Activated CD8-positive, alpha-beta memory T cell treated with anti-CD3 and anti-CD28 coated beads, Interleukin-2, amount 50 U/mL, for 4 hours (primary cell): Measurements from ENCODE around the gene SELPLG.
A peak's percentile ranks its signal among the peaks of the same experiment; 100 is the strongest.
"Not testable (repeated sequence)": the region's sequence is repeated elsewhere in the genome, so short reads cannot be mapped to it uniquely, and the experiment has no call there.

Source experiments
- DNase-seq: peaks from one replicate; pipeline ENCODE4 v3.0.0-alpha.2; 2020

The SELPLG gene

DNA sequence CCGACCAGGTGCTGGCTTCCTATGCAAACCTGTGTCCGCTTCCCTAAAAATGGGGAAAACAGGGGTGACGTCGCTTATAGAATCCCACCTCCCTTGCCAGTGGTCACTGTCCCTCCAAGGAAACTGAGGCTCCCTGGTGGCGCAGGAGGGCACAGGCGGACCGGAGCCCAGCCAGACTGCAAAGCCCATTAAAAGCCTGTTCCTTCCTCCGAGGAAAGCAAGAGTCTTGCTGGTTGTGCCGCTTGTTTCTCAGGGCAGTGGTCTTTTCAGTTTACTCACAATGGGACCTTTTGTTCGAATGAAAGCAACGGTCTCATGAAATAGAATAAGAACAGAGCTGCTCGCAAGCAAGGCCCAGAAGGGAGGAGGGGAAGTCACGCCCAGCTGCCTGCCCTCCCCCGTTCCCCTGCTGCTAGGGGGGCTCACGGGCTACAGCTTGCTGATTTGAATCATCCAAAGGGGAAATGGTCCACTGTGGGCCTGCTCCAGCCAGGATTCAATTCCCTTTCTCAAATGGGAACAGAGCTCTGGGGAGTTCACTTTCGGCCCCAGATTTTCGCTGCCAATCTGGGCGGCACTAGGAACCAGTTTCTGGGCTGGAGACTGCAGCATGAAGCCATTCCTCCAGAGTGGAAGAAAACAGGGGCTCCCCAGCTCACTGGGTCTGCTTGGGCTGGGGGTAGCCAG, 4.6 kb upstream of the SELPLG start:
- no peak for DNase-seq

DNA sequence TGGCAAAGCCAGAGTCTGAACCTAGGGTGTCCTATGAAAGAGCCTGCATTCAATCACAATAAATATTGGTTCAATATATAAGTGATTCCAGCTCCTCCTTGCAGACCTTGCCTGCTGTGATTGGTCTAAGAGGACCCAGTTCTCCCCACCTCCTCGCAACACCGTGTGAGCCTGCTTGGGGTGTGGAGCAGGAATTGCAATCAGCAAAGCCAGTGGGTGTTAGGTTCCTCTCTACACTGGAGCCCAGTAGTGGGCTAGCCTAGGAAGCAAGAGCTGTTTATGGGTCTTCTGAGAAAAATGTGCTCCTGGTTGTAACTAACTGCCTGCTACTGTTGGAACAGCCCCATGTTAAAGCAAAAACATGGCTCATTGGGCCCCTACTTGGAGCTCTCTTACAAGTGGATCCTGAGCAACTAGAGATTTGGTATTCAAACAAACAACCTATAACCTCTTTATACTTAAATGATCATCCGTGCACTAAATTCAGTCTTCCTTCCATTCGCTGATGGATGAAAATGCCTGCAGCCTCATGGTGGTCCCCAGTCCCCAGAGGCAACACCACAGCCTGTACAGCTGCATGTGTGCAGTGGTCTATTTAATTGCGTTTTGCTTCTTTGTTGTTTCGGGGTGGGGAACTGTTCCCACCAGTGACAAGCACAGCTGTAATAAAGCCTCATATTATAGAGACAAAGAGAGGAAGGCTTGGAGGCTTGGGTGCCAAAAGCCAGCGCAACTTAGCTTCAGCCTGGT, 3.7 kb upstream of the SELPLG start:
- no peak for DNase-seq

DNA sequence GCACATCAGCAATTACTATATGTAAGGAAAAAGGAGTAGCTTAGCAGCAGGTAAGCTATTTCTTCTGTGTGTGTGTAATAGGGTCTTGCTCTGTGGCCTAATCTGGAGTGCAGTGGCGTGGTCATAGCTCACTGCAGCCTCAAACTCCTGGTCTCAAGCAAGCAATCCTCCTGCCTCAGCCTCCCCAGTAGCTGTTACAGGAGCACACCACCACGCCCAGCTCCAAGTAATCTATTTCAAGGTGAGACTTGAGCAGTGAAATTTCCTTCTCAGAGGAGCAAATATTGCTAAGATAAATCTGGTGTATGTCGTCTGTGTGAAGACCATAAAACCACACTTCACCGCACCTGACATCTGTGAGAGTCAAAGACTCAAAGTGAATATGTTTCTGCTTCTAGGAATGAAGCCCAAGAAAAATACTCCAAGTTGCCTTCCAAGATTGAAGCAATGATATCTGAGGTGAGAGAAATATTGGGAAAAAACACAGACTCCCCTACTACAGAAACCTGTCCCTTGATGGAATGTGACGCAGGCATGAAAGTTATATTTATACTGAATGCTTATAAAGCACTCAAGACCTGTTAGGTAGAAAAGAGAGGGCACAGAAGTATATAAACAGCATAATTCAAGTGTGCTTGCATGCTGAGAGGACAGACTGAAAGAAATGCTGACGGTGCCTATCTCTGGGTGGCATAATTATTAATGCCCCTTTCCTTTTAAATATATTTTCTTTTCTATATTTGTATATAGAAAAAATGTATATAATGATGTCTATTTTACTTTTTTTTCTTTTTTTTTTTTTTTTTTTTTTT, 2.5 kb upstream of the SELPLG start:
- DNase-seq = no peak

DNA sequence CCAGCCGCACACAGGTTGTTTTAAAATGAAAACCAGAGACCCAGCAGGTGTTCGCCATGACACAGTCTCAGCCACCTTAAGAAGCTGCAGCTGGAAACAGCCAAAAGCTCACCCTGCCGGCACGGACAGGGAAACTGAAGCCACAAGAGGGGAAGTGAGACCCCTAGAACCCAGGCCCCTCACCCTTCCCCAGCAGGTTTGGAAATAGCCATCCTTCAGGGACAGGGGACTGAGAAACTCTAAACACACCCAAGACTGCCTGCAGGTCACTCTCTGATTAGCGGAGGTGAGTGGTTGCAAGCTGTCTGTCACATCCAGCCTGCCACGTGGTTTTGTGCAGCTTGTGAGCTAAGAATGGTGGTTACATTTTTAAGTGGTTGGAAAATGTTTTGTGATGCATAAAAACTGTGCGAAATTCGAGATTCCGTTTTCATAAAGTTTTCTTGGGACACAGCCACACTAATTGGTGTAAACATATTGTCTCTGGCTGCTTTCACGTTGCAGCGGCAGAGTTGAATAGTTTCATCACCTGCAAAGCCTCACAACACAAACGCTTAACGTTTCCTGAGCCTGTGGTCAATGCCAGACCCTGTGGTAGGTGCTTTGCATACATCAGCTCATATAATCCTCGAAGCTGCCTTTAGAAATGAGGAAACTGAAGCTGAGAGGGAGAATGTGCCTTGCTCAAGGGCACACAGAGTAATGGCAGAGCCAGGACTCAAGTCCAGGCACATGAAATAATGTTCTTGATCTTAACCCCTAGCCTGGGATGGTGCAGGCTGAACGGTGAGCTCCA, 1.7 kb upstream of the SELPLG start:
- peak; percentile 55 for DNase-seq

DNA sequence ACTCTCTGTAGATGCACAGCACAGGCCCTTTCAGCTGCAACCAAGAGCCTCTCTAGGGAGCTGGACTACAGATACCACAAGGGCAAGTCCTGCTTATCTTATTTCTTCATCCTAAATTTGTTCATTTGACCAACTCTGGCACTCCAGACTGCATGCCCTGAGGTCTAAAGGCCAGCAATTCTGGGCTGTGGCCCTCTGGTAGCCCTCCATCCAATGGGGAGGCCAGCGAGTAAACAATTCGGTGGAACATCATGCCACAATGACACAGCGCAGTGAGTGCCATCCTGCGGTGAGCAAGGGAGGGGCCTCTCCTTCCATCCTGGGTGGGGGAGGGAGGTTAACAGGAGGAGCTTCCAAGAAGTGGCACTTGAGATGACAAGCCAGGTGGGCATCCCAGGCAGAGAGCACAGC, 652 bp upstream of the SELPLG start:
- DNase-seq = peak; percentile 52

DNA sequence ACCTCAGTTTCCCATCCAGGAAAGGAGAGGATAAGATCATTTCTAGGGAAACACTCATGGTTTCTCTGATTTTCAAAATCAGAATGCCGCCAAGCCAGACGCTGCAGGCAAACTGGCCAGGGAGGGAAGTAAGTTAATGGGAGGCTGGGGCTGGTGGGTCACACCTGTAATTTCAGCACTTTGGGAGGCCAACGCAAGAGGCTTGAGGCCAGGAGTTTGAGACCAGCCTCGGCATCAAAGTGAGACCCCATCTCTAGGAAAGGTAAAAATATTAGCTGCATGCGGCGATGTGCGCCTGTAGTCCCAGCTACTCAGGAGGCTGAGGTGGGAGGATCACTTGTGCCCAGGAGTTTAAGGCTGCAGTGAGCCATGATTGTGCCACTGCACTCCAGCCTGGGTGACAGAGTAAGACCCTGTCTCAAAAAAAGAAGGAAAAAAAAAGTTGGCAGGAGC, 587 bp downstream of the SELPLG start:
- no peak for DNase-seq

DNA sequence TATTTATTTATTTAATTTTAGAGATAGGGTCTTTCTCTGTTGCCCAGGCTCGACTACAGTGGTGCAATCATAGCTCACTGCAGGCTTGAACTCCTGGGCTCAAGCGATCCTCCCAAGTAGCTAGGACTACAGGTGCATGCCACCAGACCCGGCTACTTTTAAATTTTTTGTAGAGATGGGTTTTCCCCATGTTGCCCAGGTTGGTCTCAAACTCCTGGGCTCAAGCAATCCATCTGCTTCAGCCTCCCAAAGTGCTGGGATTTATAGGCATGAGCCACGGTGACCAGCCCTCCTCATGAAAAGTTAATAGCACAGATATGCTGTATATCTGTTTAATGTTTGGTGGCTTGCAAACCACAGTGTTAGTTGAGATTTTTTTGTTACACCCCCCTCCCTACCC, 2.4 kb downstream of the SELPLG start:
- DNase-seq = not testable (repeated sequence)

DNA sequence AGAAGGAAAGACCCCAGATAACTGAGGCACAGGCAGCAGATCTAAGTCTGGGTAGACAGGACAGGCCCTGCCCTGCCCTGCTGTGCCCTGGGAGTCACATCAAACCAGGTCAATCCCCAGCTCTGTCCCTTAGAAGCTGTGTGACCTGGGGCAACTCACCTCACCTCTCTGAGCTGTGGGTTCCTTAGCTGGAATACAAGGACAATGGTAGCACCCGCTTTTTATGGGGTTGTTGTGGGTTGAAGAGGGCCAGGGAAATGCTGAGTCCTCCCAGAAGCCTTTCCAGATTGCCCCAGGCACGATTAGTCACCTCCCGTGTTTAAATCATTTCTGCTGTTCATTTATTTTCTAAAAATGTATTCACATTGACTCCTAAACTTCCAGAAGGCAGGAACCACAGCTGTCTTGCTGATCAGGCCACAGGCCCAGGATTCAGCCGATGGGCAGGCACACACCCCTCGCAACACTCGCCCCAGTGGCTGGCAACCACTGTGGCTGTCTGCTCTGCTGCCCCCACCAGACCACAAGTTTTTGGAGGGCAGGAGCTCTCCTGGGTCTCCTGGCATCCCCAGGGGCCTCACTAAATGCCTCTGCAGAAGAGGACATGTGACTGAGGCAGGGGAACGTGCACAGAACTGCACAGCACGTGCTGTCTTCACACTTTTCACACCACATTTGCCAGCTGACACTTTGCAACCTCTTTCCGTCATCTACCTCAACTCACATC, 3.0 kb downstream of the SELPLG start:
- no peak for DNase-seq

DNA sequence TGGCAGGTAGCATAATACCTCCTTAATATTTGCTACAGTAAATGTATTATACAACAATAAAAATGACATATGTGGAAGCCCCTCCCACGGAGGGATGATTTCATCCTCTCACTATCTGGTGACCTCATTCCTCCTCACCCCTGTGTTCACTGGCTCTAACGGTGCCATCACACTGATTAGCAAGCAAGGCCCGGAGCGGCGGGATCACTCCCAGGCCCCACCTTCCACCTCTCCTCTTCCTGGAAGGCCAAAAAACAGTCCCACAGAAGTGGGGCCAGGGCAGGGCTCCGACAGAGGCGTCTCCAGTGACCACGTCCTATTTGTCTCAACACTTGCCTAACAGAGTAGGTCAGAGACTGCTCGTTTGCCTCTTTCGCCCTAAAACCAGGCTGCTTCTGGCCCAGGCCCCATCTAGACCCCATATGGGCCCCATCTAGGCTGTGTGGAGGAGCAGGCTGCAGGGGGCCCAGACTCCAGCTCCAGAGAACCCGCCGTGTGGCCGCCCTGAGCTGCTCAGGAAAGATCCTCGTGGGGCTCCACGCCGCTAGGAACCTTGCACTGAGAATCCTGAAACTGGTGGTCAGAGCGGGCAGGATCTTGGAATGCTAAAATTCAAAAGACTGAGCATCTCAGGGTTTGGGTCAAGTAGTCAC, 3.7 kb downstream of the SELPLG start:
- DNase-seq = peak; percentile 60

DNA sequence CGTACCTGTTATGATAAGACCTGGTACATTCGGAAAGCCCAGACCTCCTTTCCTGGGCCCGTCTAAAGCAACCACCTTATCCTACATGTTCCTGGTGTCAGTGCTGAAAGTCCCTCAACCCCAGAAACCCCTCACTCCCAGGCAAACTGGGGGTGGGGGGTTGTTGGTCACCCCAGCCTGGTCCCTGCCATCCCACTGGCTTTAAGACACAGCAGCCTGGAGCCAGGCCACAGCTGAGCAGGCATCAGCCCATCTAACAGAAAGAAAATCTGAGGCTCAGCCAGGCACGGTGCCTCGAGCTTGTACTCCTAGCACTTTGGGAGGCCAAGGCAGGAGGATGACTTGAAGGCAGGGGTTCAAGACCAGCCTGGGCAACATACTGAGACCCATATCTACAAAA, 4.5 kb downstream of the SELPLG start:
- no peak for DNase-seq

DNA sequence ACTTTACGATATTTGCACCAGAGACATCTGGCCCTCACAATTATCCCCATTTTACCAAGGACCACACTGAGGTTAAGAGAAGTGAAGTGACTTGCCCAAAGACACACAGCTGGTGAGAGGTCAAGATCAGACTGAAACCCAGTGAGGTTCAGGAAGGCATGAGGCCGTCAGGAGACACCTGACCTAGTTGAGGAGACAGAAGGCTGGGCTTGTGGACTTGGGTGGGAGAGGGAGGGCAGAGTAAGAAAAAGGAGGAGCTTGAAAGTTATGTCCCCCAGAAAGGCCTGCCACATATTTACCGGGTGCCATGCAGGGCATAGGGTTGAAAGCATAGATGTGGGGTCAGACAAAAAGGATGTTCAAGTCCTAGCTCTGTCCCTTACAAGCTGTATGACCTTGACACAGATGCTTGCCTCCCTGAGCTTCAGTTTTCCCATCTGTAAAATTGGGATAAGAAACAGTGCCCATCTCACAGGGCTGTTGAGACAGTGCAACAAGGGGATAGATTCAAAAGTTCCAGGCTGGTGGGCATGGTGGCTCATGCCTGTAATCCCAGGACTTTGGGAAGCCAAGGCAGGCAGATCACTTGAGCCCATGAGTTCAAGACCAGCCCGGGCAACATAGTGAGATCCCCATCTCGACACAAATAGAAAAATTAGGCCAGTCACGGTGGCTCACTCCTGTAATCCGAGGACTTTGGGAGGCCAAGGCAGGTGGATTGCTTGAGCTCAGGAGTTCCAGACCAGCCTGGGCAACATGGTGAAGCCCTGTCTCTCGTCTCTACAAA, 6.4 kb downstream of the SELPLG start:
- no peak for DNase-seq

DNA sequence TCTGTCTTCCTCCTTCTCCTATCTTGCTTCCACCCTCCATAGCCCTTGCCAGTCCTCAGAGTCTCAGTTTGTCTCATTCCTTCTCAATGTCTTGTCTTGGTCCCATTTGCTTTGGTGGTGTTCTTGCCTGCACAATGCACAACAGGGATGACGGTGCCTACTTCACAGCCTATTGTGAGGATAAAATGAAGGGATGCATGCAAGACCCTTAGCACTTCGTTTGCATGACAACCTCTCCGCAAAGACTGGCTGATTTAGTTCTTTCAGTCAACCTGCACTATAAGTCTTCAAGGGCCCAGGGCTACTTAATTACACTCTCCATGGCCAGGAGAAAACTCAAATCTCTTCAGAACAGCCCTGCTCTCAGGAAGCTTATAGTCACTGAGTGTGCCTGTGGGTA, 8.5 kb downstream of the SELPLG start:
- DNase-seq = no peak

DNA sequence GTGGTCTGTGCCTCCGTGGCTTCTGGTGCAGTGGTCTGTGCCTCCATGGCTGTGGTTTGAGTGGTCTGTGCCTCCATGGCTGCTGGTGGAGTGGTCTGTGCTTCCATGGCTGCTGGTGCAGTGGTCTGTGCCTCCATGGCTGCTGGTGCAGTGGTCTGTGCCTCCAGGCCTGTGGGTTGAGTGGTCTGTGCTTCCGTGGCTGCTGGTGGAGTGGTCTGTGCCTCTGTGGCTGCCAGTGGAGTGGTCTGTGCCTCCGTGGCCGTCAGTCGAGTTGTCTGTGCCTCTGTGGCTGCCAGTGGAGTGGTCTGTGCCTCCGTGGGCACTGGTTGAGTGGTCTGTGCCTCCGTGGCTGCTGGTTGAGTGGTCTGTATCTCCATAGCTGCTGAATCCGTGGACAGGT, 10.1 kb downstream of the SELPLG start:
- no peak for DNase-seq

DNA sequence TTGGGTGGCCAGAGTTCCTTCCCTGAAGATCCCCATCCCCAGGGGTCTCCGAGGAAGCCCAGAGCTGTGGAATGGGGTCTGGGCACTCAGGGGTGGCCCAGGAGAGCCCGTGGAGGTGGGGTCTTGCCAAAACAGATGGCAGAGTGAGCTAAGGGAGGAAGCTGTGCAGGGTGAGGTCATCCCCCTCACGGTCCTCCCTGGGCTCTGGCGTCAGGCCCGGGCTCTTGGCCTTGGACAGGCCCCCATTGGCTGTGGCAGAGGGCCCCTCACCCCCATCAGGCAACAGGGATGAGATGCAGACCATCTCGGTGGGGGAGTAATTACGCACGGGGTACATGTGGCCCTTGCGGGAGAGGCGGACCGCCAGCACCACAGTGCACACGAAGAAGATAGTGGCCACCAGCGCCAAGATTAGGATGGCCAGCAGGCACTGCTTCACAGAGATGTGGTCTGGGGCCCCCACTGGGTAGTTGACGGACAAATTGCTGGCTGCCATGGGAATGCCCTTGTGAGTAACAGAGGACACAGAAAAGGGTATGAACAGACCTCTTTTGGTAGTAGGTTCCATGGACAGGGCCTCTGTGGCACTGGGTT, 10.7 kb downstream of the SELPLG start:
- no peak for DNase-seq

DNA sequence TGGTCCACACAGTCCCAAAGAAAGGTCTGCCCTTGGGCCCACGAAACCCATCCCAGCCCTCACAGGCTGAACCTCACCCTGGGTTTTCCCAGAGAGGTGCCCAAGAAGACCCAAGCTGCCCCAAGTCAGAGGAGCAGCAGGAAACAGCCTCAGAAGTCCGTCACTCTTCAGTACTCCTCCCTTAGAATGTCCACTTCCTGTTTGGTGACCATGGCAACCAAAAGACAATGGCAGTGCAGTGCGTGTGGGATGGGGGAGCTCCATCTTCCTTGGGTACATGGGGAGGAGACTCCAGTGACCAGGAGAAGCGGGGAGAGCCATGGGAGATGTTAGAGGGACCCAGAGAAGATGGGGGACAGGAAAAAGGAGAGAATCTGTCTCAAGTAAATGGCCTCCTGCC, 11.3 kb downstream of the SELPLG start:
- no peak for DNase-seq

DNA sequence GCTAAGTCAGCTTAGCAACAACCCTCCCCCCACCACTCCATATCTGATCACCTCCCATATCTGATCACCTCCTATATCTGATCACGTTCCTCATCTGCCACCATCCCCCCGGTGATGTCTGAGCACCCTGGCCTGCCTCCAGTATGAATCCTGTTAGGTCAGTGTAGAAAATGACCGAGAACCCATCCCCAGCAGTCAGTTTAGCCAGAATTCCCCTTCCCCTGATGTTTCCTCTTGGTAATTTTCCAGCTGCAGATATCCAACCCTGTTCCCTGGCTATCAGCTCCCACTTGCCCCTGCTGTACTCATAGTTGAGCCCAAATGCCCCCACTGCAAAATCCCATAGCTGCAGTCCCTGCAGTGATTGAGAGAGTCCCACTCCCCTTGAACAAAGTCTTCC, 12.5 kb downstream of the SELPLG start:
- DNase-seq = no peak

DNA sequence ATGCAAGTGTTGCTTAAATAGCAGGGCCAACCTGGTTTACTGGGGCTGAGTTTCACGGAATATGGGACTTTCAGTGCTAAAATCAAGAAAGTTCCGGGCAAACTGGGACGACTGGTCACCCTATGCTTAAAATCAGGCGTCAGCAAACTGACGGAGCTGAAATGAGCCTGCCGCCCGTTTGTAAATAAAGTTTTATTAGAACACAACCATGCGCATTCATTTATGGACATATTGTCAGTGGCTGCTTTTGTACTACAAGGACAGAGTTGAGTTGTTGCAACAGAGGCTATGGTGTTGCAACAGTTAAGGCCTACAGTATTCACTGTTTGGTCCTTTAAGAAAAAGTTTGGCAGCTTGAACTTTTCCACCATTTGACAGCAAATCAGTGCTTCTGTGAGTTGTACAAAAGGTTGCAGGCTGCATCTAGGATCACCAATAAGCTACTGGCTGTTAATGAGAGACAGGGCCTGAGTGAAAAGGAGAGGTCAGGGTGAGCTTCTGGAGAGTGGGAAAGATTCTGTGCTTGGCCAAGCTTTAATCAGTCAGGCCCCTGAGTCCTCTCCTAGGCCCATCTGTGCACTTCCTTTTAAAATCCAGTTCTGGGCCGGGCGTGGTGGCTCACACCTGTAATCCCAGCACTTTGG, 13.3 kb downstream of the SELPLG start:
- DNase-seq = no peak

DNA sequence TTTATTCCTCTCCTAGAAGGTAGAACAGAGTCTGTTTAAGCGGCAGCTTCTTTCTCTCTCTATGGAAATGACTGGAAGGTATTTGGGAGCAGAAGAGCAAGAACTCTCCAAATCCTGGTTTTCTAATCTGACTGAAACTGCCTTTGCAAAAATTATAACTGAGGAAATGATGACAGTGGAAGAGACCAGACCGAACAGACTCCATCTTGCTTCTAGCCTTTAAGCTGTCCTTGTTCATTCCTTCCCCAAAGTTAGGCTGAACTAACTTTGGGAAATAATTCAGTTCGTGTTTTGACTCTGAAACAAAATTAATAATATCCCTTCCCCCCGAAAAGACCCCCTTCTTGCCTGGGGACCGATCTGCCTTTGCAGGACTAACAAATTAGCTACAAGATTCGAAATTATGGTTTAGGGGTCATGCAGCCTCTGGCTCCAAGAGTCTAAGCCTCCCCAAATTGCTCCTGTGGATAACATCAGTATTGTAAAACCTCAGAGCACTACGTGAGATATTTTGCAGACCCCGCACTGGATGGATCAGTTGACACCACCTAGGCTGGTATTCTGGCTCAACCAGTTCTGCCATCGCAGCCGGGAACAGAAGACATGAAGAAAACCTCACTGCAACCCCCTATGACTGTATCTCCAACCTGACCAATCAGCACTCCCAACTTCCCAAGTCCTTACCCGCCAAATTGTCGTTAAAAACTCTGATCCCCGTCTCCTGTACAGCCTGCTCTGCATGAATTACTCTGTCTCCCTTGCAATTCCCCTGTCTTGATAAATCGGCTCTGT, 14.1 kb downstream of the SELPLG start:
- DNase-seq = no peak

DNA sequence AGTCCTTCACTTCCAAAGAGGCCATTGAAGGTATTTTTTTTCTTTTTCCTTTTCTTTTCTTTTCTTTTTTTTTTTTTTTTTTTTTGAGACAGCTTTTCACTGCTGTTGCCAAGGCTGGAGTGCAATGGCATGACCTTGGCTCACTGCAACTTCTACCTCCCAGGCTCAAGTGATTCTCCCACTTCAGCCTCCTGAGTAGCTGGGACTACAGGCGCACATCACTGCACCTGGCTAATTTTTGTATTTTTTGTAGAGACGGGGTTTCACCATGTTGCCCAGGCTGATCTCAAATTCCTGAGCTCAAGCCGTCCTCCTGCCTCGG, 14.8 kb downstream of the SELPLG start:
- DNase-seq = not testable (repeated sequence)
